GM12878 (cell line): ENCODE results near the gene NLGN2. TPM values are rescaled to one million over a fixed set of nuclear protein-coding genes. Genes with fewer than 3 reads are reported as not detected.

Experiments used
- ATAC-seq: fragments of 200-7000 bp; cut with Tn5 transposase; 3 replicates; pipeline ENCODE4 v1.9.1; 2020; ENCODE audit warnings: mild to moderate bottlenecking, moderate library complexity
- BruUV-seq: library from RNA; stranded (reverse); fragments of 400-500 nt; replicated peaks from 2 replicates; lab custom pipeline; 2021; lab: Mats Ljungman, UMichigan
- CTCF ChIA-PET: fragments of 300-600 bp; sonication (Branson Sonifier 250); formaldehyde crosslinking; extraction: SDS; loops from one replicate; lab custom pipeline; 2021; ENCODE audit warnings: inconsistent platforms; lab: Yijun Ruan, JAX
- POLR2A ChIA-PET: fragments of 350-600 bp; formaldehyde crosslinking; extraction: SDS; loops from one replicate; lab custom pipeline; 2021; ENCODE audit warnings: inconsistent platforms; lab: Charles Lee
- RAD21 ChIA-PET: fragments of 300-600 bp; sonication (Branson Sonifier 250); formaldehyde crosslinking; loops from one replicate; lab custom pipeline; 2023; ENCODE audit warnings: antibody characterized with exemption; ENCODE audit not compliant: unreplicated experiment; lab: Charles Lee
- SMC1A ChIA-PET: fragments of 300-600 bp; sonication (Branson Sonifier 250); formaldehyde crosslinking; loops from one replicate; lab custom pipeline; 2023; ENCODE audit not compliant: unreplicated experiment, uncharacterized antibody; lab: Charles Lee
- DNase-seq: peaks from one replicate; pipeline ENCODE4 v3.0.0-alpha.2; 2011; ENCODE audit warnings: low read depth, low spot score
- FAIRE-seq: peaks from 3 replicates; lab custom pipeline; 2011; peaks lifted over from hg19 to GRCh38; lab: Jason Lieb, UNC
- H2AFZ ChIP-seq: 2 replicates; pipeline ENCODE4 v1.6.0; 2011; ENCODE audit warnings: low read depth, low read length, control low read depth; ENCODE audit not compliant: control insufficient read depth
- H3K27ac ChIP-seq: 2 replicates; pipeline ENCODE4 v1.5.1; 2011; ENCODE audit warnings: control low read depth; ENCODE audit not compliant: control insufficient read depth, insufficient read depth
- H3K27me3 ChIP-seq, 2 experiments: replicated peaks in 1 of 2; 2 replicates each; pipeline versions ENCODE4 v1.6.0 to v1.6.1; 2011; ENCODE audit warnings: low read length in 1 of 2; ENCODE audit not compliant: control insufficient read depth in 2 of 2, insufficient read depth in 2 of 2
- H3K36me3 ChIP-seq, 2 experiments: 2 replicates each; pipeline ENCODE4 v1.5.1; 2011; ENCODE audit warnings: low read length in 1 of 2; ENCODE audit not compliant: control insufficient read depth in 2 of 2, insufficient read depth in 2 of 2
- H3K4me1 ChIP-seq: 2 replicates; pipeline ENCODE4 v1.6.1; 2011; ENCODE audit warnings: mild to moderate bottlenecking, low read length, moderate library complexity, mixed read lengths; ENCODE audit not compliant: control insufficient read depth, insufficient read depth
- H3K4me2 ChIP-seq: 2 replicates; pipeline ENCODE4 v1.6.0; 2011; ENCODE audit warnings: control low read depth; ENCODE audit not compliant: control insufficient read depth, insufficient read depth
- H3K4me3 ChIP-seq: fragments of 200-600 bp; sonication (generic); 2 replicates; pipeline ENCODE4 v1.5.1; 2016
- H3K79me2 ChIP-seq: 2 replicates; pipeline ENCODE4 v1.6.0; 2011; ENCODE audit warnings: low read length; ENCODE audit not compliant: control insufficient read depth, insufficient read depth
- H3K9ac ChIP-seq: 2 replicates; pipeline ENCODE4 v1.8.0; 2011; ENCODE audit warnings: low read length, control low read depth, mixed read lengths; ENCODE audit not compliant: control insufficient read depth, insufficient read depth
- H3K9me3 ChIP-seq: replicated peaks from 3 replicates; pipeline ENCODE4 v1.5.1; 2011; ENCODE audit warnings: mild to moderate bottlenecking, low read length; ENCODE audit not compliant: control insufficient read depth, insufficient read depth
- H4K20me1 ChIP-seq: 2 replicates; pipeline ENCODE4 v1.6.0; 2011; ENCODE audit not compliant: control insufficient read depth, insufficient read depth
- CEBPB ChIP-seq, 2 experiments: fragments of 150-350 bp in 1 of 2; IDR thresholded peaks; 2 replicates each; pipeline ENCODE4 v1.6.1; 2012 to 2014; ENCODE audit warnings: low read depth in 2 of 2, low read length in 2 of 2, borderline replicate concordance in 1 of 2, inconsistent platforms in 1 of 2
- CEBPZ ChIP-seq: fragments of 150-350 bp; IDR thresholded peaks from 2 replicates; pipeline ENCODE4 v1.6.1; 2016; ENCODE audit warnings: low read depth, low read length
- CREM ChIP-seq: IDR thresholded peaks from 2 replicates; pipeline ENCODE4 v1.6.1; 2014; ENCODE audit warnings: antibody characterized with exemption, low read depth
- EED ChIP-seq: sonication (generic); IDR thresholded peaks from 2 replicates; pipeline ENCODE4 v1.6.1; 2016; ENCODE audit warnings: antibody characterized with exemption, low read depth
- FOXM1 ChIP-seq: IDR thresholded peaks from 2 replicates; pipeline ENCODE4 v1.6.1; 2012; ENCODE audit warnings: low read depth, mild to moderate bottlenecking, inconsistent platforms, low read length, moderate library complexity
- IRF3 ChIP-seq: fragments of 450-650 bp; IDR thresholded peaks from 2 replicates; pipeline ENCODE4 v1.6.1; 2014; ENCODE audit warnings: mild to moderate bottlenecking
- LARP7 ChIP-seq: fragments of 450-650 bp; IDR thresholded peaks from 2 replicates; pipeline ENCODE4 v1.6.1; 2017; ENCODE audit warnings: mild to moderate bottlenecking
- MTA3 ChIP-seq: IDR thresholded peaks from 2 replicates; pipeline ENCODE4 v1.6.1; 2012; ENCODE audit warnings: low read length, inconsistent platforms, borderline replicate concordance
- MYB ChIP-seq: fragments of 150-350 bp; IDR thresholded peaks from 2 replicates; pipeline ENCODE4 v1.6.1; 2014; ENCODE audit warnings: mild to moderate bottlenecking, low read depth, low read length, borderline replicate concordance
- POLR2AphosphoS2 ChIP-seq: IDR thresholded peaks from 2 replicates; pipeline ENCODE4 v1.6.1; 2011; ENCODE audit warnings: low read depth, mild to moderate bottlenecking, low read length, improper control_type of control experiment, moderate library complexity
- SIN3A ChIP-seq: IDR thresholded peaks from 2 replicates; pipeline ENCODE4 v1.6.1; 2012; ENCODE audit warnings: low read depth, low read length, improper control_type of control experiment
- SIX5 ChIP-seq: IDR thresholded peaks from 2 replicates; pipeline ENCODE4 v1.6.1; 2011; ENCODE audit warnings: mild to moderate bottlenecking, low read depth, low read length, moderate library complexity; ENCODE audit not compliant: severe bottlenecking
- ZZZ3 ChIP-seq: IDR thresholded peaks from 2 replicates; pipeline ENCODE4 v1.6.1; 2011; ENCODE audit warnings: low read depth; ENCODE audit not compliant: control insufficient read depth, insufficient read length
- WGBS: methylation state at CpG from one replicate; pipeline ENCODE4 v1.1.6; 2016; ENCODE audit warnings: low lambda C conversion rate; ENCODE audit not compliant: insufficient replicate concordance, insufficient coverage; ENCODE audit errors: missing lambda C conversion rate; 5-methylcytosine and 5-hydroxymethylcytosine counted together
- in situ Hi-C: fragments of 300-500 bp; cut with MboI; formaldehyde crosslinking; loops from 9 replicates; pipeline ENCODE4 v1.14.3; 2018; ENCODE audit warnings: mixed read lengths
- intact Hi-C: fragments of 100-400 bp; cut with micrococcal nuclease; formaldehyde crosslinking; loops from one replicate; pipeline ENCODE4 v1.14.2; 2022; ENCODE audit not compliant: unreplicated experiment
- polyA plus RNA-seq, 11 experiments: library from polyadenylated mRNA; depleted of rRNA in 4 of 11; unstranded in 6 of 11; stranded (reverse) in 5 of 11; fragments of >200 nt; fragmentation: Nextera tagmentation in 4 of 11; fragmentation: Illumina TruSeq in 1 of 11; extraction: Ambion mirVana in 4 of 11; extraction: Trizol in 1 of 11; gene quantifications; 1 replicate in 1 of 11; 2 replicates in 10 of 11; pipeline versions ENCODE4 v1.2.1 to v1.2.3, GENCODE V29; 2011 to 2016; ENCODE audit warnings: inconsistent platforms in 2 of 11, missing spikeins in 2 of 11, low read depth in 1 of 11
- total RNA-seq, 4 experiments: library from RNA; depleted of rRNA in 3 of 4; stranded (reverse); fragments of >200 nt in 3 of 4; fragmentation: Illumina TruSeq in 1 of 4; extraction: Trizol in 1 of 4; gene quantifications; 2 replicates each; pipeline versions ENCODE4 v1.2.1 to v1.2.3, GENCODE V29; 2013 to 2021

The NLGN2 gene
- total and polyA plus RNA-seq, 10 of the 15 experiments (the other 5 are each of a cell fraction or from before 2014, with no cell fraction given) = 0.02 to 0.87 (median 0.11) TPM; not detected in 2

GRCh38 chr17:7463372-7463846 is 55.8 kb downstream of the NLGN2 start (continued):
- no peak for TF ChIP-seq CREM
- TF ChIP-seq, all 136 proteins: peak for 0

GRCh38 chr17:7464081-7464480 is 56.4 kb downstream of the NLGN2 start:
- in situ Hi-C loops = no loop called here
- ChIA-PET POLR2A (interaction anchor here (0.6 to 0.9 kb wide), 4 partner anchors 21 to 323 kb away, joined by 3 to 7 read pairs (median 6); no protein-coding TSS in a partner anchor), RAD21 (no interaction called here), SMC1A (interaction anchor here (1.2 kb wide), 1 partner anchor 9 kb away, joined by 3 read pairs; no protein-coding TSS in a partner anchor), CTCF (no interaction called here)
- no peak overlapping the region for H3K27ac ChIP-seq
- no TSS peak for BruUV-seq
- H4K20me1 ChIP-seq = no peaks in the 10 kb centered on the region
- no peak for DNase-seq
- no peak overlapping the region for H3K4me3 ChIP-seq
- 95% methylated on average over 9 of the region's 9 CpGs for WGBS
- H3K9me3 ChIP-seq = no peaks in the 10 kb centered on the region
- no peaks in the 10 kb centered on the region for H3K79me2 ChIP-seq
- peaks cover 2 to 5% of the 10 kb centered on the region in 2 experiments; a peak in 3 of 4 replicates for H3K36me3 ChIP-seq
- FAIRE-seq = no peak
- TF ChIP-seq MYB (no peak), MTA3 (no peak), LARP7 (no peak), ZZZ3 (no peak), IRF3 (no peak), CEBPB (IDR thresholded peaks at IDR 0.05; ENCODE audit: borderline replicate concordance in 1 of 2, low read depth in 2 of 2, low read length in 2 of 2) (no peak), CEBPZ (no peak), POLR2AphosphoS2 (no peak), SIX5 (no peak), FOXM1 (no peak), CREM (no peak), SIN3A (no peak), EED (no peak)
- intact Hi-C loops = no loop called here
- H3K4me1 ChIP-seq = no peaks in the 10 kb centered on the region; the same call in 1 of the 2 replicates
- H2AFZ ChIP-seq = no peak overlapping the region
- no peak overlapping the region for H3K4me2 ChIP-seq
- H3K27me3 ChIP-seq = no peaks in the 10 kb centered on the region
- H3K9ac ChIP-seq = no peak overlapping the region
- no peak for ATAC-seq
